NT2/D1 (cell line): ENCODE data around the gene ARHGAP24.
"Not testable (repeated sequence)": the region's sequence is repeated elsewhere in the genome, so short reads cannot be mapped to it uniquely, and the experiment has no call there.

Experiments used
- DNase-seq: peaks from one replicate; pipeline ENCODE4 v3.0.0-alpha.2; 2011; ENCODE audit warnings: low read depth, low spot score
- H3K27me3 ChIP-seq: 2 replicates; pipeline ENCODE4 v1.6.0; 2011; ENCODE audit warnings: mild to moderate bottlenecking; ENCODE audit not compliant: insufficient read length, insufficient read depth
- H3K36me3 ChIP-seq: 2 replicates; pipeline ENCODE4 v1.6.1; 2011; ENCODE audit warnings: mild to moderate bottlenecking, low read length, mixed read lengths; ENCODE audit not compliant: insufficient read depth, insufficient read length
- H3K4me1 ChIP-seq: 2 replicates; pipeline ENCODE4 v1.5.1; 2011; ENCODE audit not compliant: insufficient read depth, insufficient read length
- H3K4me3 ChIP-seq: 2 replicates; pipeline ENCODE4 v1.5.1; 2011; ENCODE audit warnings: low read depth; ENCODE audit not compliant: insufficient read length
- H3K9ac ChIP-seq: 2 replicates; pipeline ENCODE4 v1.6.0; 2011; ENCODE audit warnings: low read depth; ENCODE audit not compliant: insufficient read length
- H3K9me3 ChIP-seq: 2 replicates; pipeline ENCODE4 v1.5.1; 2011; ENCODE audit warnings: mild to moderate bottlenecking, low read length; ENCODE audit not compliant: insufficient read depth
- SUZ12 ChIP-seq: IDR thresholded peaks from 2 replicates; pipeline ENCODE4 v1.6.1; 2011; ENCODE audit not compliant: insufficient read length, insufficient read depth; ENCODE audit errors: extremely low read depth
- YY1 ChIP-seq: IDR thresholded peaks from 2 replicates; pipeline ENCODE4 v1.6.1; 2011; ENCODE audit not compliant: insufficient read length, insufficient read depth
- ZNF274 ChIP-seq: IDR thresholded peaks from 2 replicates; pipeline ENCODE4 v1.6.1; 2011; ENCODE audit warnings: mild to moderate bottlenecking, low read depth, low read length

Gene ARHGAP24

GRCh38 chr4:85886665-85887064 is 411.7 kb downstream of the ARHGAP24 start:
- TF ChIP-seq SUZ12 (no peak), YY1 (no peak), ZNF274 (no peak)
- no peak for DNase-seq
- H3K9ac ChIP-seq, result no peak overlapping the region
- H3K27me3 ChIP-seq, result no peaks in the 10 kb centered on the region
- H3K9me3 ChIP-seq, result no peaks in the 10 kb centered on the region
- H3K36me3 ChIP-seq, result no peaks in the 10 kb centered on the region
- H3K4me3 ChIP-seq, result no peak overlapping the region
- H3K4me1 ChIP-seq, result no peaks in the 10 kb centered on the region

GRCh38 chr4:85889314-85889713 is 414.4 kb downstream of the ARHGAP24 start:
- H3K4me3 ChIP-seq, result no peak overlapping the region
- H3K36me3 ChIP-seq, result no peaks in the 10 kb centered on the region
- DNase-seq, result no peak
- no peaks in the 10 kb centered on the region for H3K27me3 ChIP-seq
- H3K9ac ChIP-seq, result no peak overlapping the region
- TF ChIP-seq ZNF274, result no peak
- TF ChIP-seq SUZ12, result no peak
- no peak for TF ChIP-seq YY1
- no peaks in the 10 kb centered on the region for H3K9me3 ChIP-seq
- no peaks in the 10 kb centered on the region for H3K4me1 ChIP-seq

DNA sequence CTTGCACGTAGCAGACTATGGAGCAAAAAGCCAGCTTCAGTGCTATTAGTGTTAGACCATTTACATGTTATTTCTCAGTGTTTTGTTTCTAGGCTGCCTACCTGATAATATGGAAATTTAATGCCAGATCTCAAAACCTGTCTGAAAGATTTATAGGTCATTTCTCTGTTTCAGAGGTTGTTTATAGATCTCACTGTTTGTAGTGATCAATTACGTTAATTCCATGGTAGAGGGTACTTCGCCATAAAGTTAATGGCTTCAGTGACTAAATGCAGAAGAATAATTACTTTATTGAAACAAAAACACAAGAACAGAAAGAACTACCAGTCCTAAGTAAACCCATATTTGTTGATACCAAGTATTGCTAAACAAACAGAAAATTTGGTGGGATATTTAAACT is 420.8 kb downstream of the ARHGAP24 start:
- no peaks in the 10 kb centered on the region for H3K27me3 ChIP-seq
- H3K9ac ChIP-seq, result no peak overlapping the region
- H3K4me1 ChIP-seq, result no peaks in the 10 kb centered on the region
- TF ChIP-seq YY1 (no peak), ZNF274 (no peak), SUZ12 (no peak)
- H3K36me3 ChIP-seq, result no peaks in the 10 kb centered on the region
- no peak overlapping the region for H3K4me3 ChIP-seq
- no peaks in the 10 kb centered on the region for H3K9me3 ChIP-seq
- no peak for DNase-seq

GRCh38 chr4:85898231-85898630 is 423.3 kb downstream of the ARHGAP24 start:
- no peaks in the 10 kb centered on the region for H3K27me3 ChIP-seq
- H3K4me1 ChIP-seq, result no peaks in the 10 kb centered on the region
- TF ChIP-seq SUZ12 (no peak), ZNF274 (no peak), YY1 (no peak)
- no peak for DNase-seq
- no peaks in the 10 kb centered on the region for H3K36me3 ChIP-seq
- no peak overlapping the region for H3K4me3 ChIP-seq
- no peaks in the 10 kb centered on the region for H3K9me3 ChIP-seq
- no peak overlapping the region for H3K9ac ChIP-seq

- TF ChIP-seq ZNF274 (no peak), SUZ12 (no peak), YY1 (no peak)
- no peaks in the 10 kb centered on the region for H3K9me3 ChIP-seq
Measured at GRCh38 chr4:85901500-85901899, 426.6 kb downstream of the ARHGAP24 start.

GRCh38 chr4:85902647-85903046 is 427.7 kb downstream of the ARHGAP24 start:
- H3K36me3 ChIP-seq, DNase-seq, H3K4me1 ChIP-seq, H3K9me3 ChIP-seq, H3K27me3 ChIP-seq, H3K4me3 ChIP-seq, H3K9ac ChIP-seq: not testable (repeated sequence)

More at GRCh38 chr4:85901500-85901899, 426.6 kb downstream of the ARHGAP24 start:
- H3K9ac ChIP-seq, result no peak overlapping the region
- no peak overlapping the region for H3K4me3 ChIP-seq
- no peaks in the 10 kb centered on the region for H3K36me3 ChIP-seq
- H3K27me3 ChIP-seq, result no peaks in the 10 kb centered on the region
- no peak for DNase-seq
- no peaks in the 10 kb centered on the region for H3K4me1 ChIP-seq

- no peak for DNase-seq
- Histone ChIP-seq H3K9ac (no peak overlapping the region), H3K36me3 (no peaks in the 10 kb centered on the region), H3K4me1 (no peaks in the 10 kb centered on the region), H3K4me3 (no peak overlapping the region), H3K27me3 (no peaks in the 10 kb centered on the region), H3K9me3 (no peaks in the 10 kb centered on the region)
- no peak for TF ChIP-seq ZNF274
- TF ChIP-seq SUZ12, result no peak
- no peak for TF ChIP-seq YY1
Measured at GRCh38 chr4:85905761-85906160, 430.8 kb downstream of the ARHGAP24 start.

- Histone ChIP-seq H3K4me3 (no peak overlapping the region), H3K36me3 (no peaks in the 10 kb centered on the region), H3K9ac (no peak overlapping the region), H3K27me3 (no peaks in the 10 kb centered on the region), H3K9me3 (no peaks in the 10 kb centered on the region), H3K4me1 (no peaks in the 10 kb centered on the region)
- DNase-seq, result no peak
- no peak for TF ChIP-seq ZNF274
- TF ChIP-seq SUZ12, result no peak
- TF ChIP-seq YY1, result no peak
Measured at GRCh38 chr4:85907001-85907400, 432.1 kb downstream of the ARHGAP24 start.
